Measurements from ENCODE around the gene CLEC4M. TPM values are rescaled to one million over a fixed set of nuclear protein-coding genes. Genes with fewer than 3 reads are reported as not detected.
"Not testable (repeated sequence)": the region's sequence is repeated elsewhere in the genome, so short reads cannot be mapped to it uniquely, and the experiment has no call there.

Gene CLEC4M
- total RNA-seq, 1 donor from 2014 or later = 0.36 TPM

DNA sequence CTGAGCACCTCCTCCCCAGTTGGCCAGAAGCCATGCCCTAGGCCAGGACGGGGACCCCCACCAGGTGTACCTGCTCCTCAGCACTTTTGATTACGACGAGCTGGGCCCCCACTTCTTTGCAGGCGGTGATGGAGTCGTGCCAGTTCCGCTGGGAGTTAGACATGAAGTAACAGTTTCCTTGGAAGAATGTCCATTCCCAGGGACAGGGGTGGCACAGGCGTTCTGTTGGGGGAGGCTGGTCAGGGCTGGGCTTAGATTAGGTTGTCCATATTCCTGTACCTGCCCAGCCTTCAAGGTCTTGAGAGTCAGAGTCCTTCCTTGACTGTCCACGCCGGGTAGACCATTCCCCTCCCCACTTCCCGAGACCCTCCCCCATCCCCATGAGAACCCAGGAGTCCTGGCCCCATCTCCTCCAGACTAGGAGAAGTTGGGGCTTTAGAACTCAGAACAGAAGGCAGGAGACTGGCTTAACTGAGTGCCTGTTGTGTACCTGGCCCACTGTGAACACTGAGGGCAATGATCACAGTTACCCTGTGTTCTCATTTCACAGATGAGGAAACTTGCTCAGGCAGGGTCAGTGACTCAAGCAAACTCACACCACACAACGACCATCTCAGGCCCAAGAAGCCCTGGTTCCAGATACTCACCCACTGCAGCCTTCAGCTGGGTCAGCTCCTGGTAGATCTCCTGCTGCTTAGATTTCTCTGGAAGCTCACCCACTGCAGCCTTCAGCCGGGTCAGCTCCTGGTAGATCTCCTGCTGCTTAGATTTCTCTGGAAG, 18.0 kb upstream of the CLEC4M start:
- peaks cover 45% of the 10 kb centered on the region for H3K27me3 Mint-ChIP-seq
- H3K27ac Mint-ChIP-seq = no peak overlapping the region
- peaks cover 5% of the 10 kb centered on the region for H3K9me3 Mint-ChIP-seq (ENCODE audit: low read depth)
- no peak overlapping the region for H3K4me3 Mint-ChIP-seq (ENCODE audit: low read depth)
- H3K4me1 Mint-ChIP-seq (ENCODE audit: low read depth) = no peaks in the 10 kb centered on the region
- H3K36me3 Mint-ChIP-seq (ENCODE audit: insufficient read depth) = no peaks in the 10 kb centered on the region
- TF ChIP-seq, protein P1, sequence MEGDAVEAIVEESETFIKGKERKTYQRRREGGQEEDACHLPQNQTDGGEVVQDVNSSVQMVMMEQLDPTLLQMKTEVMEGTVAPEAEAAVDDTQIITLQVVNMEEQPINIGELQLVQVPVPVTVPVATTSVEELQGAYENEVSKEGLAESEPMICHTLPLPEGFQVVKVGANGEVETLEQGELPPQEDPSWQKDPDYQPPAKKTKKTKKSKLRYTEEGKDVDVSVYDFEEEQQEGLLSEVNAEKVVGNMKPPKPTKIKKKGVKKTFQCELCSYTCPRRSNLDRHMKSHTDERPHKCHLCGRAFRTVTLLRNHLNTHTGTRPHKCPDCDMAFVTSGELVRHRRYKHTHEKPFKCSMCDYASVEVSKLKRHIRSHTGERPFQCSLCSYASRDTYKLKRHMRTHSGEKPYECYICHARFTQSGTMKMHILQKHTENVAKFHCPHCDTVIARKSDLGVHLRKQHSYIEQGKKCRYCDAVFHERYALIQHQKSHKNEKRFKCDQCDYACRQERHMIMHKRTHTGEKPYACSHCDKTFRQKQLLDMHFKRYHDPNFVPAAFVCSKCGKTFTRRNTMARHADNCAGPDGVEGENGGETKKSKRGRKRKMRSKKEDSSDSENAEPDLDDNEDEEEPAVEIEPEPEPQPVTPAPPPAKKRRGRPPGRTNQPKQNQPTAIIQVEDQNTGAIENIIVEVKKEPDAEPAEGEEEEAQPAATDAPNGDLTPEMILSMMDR (IDR thresholded peaks at IDR 0.05; ENCODE audit: unreplicated experiment) = no peak
- DNase-seq (ENCODE audit: low spot score, unreplicated experiment) = no peak

DNA sequence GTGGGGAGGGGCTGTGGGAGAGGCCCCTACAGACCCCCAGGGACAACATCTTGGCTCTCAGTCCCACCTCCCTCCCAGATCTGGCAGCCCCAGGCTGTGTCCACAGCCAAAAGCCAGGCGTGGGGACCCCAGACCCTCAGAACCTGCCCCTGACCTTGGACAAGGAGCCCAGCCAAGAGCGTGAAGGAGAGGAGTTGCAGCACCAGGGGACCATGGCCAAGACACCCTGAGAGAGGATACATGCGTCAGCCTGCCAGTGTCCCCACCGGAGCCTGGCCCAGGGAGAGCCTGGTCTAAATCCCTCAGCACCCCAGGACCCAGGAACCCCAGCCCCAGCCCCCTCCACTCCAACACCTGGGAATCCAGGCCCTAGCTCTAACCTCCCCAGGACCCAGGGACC, 16.7 kb upstream of the CLEC4M start:
- H3K27me3 Mint-ChIP-seq = peaks cover 44% of the 10 kb centered on the region
- not testable (repeated sequence) for H3K4me1 Mint-ChIP-seq (ENCODE audit: low read depth); H3K27ac Mint-ChIP-seq; DNase-seq (ENCODE audit: low spot score, unreplicated experiment); H3K36me3 Mint-ChIP-seq (ENCODE audit: insufficient read depth); H3K4me3 Mint-ChIP-seq (ENCODE audit: low read depth); H3K9me3 Mint-ChIP-seq (ENCODE audit: low read depth)

DNA sequence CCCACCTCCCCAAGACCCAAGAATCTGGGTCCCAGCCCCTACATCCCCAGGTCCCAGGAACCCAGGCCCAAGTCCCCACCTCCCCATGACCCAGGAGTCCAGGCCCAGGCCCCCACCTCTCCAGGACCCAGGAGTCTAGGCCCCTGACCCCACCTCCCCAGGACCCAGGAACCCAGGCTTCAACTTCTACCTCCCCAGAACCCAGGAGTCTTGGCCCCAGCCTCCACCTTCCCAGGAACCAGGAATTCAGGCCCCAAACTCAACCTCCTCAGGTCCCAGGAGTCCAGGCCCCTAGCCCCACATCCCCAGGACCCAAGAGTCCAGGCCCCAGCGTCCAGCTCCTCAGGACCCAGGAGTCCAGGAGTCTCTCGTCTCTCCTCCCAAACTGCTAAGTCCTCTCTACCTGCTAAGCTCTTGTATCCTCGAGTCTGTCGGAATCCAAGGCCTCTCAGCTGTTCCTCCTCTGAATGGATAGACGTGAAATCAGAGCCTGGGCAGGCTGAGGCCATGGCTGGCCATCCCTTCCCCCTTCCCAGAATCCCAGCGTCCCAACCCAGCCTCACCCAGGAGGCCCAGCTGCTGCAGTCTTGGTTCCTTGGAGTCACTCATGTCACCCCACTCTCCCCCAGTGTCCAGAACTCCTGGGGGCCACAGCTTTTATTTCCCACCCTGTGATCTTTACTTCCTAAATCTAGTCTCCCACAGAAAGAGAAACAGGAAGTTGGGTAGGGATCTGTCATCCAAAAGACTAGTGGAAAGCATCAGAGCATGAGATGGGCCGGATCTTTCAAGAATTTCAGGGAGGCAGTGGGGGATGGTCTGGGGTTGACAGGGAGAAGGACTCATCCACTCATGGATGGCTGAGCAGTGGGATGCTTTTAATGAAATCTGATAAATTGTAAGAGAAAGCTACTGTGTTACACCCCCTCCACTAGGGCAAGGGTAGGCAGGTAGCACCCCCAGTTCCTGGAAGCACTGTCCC, 15.8 kb upstream of the CLEC4M start, which contains the start of gene CD209:
Gene CD209, minus strand, starts transcription at position 632 of the 982 bp plus-strand sequence. Its CDS starts 23 bp downstream, at position 609.
- H3K27ac Mint-ChIP-seq = no peak within 1 kb of the TSS
- H3K9me3 Mint-ChIP-seq (ENCODE audit: low read depth) = peaks cover 5% of the 10 kb centered on the region
- no peak within 1 kb of the TSS for H3K4me3 Mint-ChIP-seq (ENCODE audit: low read depth)
- peaks cover 40% of the 10 kb centered on the region for H3K27me3 Mint-ChIP-seq
- H3K4me1 Mint-ChIP-seq (ENCODE audit: low read depth) = no peaks in the 10 kb centered on the region
- DNase-seq (ENCODE audit: low spot score, unreplicated experiment) = no peak
- TF ChIP-seq, protein P1 (IDR thresholded peaks at IDR 0.05; ENCODE audit: unreplicated experiment) = no peak
- H3K36me3 Mint-ChIP-seq (ENCODE audit: insufficient read depth) = no peaks in the 10 kb centered on the region

DNA sequence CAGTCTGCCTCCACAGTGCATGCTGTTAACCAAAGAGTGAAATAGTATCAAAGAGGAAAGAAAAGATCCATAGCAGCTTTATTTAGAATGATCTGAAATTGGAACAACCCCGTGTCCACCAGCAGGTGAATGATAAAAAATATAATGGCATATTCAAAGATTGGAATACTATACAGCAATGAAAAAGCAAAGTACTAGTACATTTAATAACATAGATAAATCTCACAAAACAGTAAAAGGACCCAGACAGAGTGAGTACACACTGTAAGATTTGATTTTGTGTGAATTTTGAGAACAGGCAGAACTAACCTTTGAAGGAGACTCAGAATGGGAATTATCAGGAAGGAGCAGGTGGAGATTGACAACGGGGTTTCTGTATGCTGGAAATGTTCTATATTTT, 14.9 kb upstream of the CLEC4M start:
- Mint-ChIP-seq H3K36me3 (ENCODE audit: insufficient read depth) (no peaks in the 10 kb centered on the region), H3K27me3 (peaks cover 35% of the 10 kb centered on the region), H3K27ac (no peak overlapping the region), H3K4me1 (ENCODE audit: low read depth) (no peaks in the 10 kb centered on the region), H3K9me3 (ENCODE audit: low read depth) (peaks cover 5% of the 10 kb centered on the region), H3K4me3 (ENCODE audit: low read depth) (no peak overlapping the region)
- DNase-seq (ENCODE audit: low spot score, unreplicated experiment) = no peak
- TF ChIP-seq, protein P1 (IDR thresholded peaks at IDR 0.05; ENCODE audit: unreplicated experiment) = no peak

DNA sequence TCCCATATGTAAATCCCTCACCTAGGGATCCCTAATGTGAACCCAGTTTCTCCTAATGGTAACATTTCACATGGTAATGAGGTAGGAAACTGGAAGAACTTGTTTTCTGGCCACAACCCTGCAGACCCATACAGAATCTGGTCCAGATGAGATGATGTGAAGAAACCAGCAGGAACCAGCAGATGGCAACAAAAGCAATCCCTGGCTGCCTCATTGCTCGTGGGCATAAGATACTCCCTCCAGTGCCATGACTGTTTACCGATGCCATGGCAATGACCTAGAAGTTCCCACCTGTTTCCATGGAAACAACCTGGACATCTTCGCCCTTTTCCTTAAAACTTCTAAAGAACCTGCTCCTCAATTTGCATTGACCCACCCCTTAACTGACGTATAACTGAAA, 14.3 kb upstream of the CLEC4M start:
- no peak overlapping the region for H3K27ac Mint-ChIP-seq
- H3K4me3 Mint-ChIP-seq (ENCODE audit: low read depth) = no peak overlapping the region
- TF ChIP-seq, protein P1 (IDR thresholded peaks at IDR 0.05; ENCODE audit: unreplicated experiment) = no peak
- H3K27me3 Mint-ChIP-seq = peaks cover 32% of the 10 kb centered on the region
- no peak for DNase-seq (ENCODE audit: low spot score, unreplicated experiment)
- H3K36me3 Mint-ChIP-seq (ENCODE audit: insufficient read depth) = no peaks in the 10 kb centered on the region
- no peaks in the 10 kb centered on the region for H3K4me1 Mint-ChIP-seq (ENCODE audit: low read depth)
- peaks cover 5% of the 10 kb centered on the region for H3K9me3 Mint-ChIP-seq (ENCODE audit: low read depth)

All from progenitor cell of endocrine pancreas (in vitro differentiated cells).